ENCODE data around the gene DDX25. TPM values are rescaled to one million over a fixed set of nuclear protein-coding genes. Genes with fewer than 3 reads are reported as not detected.

Gene DDX25
- total and polyA plus RNA-seq, 9 of the 15 experiments (the other 6 are each of a cell fraction or from before 2014, with no cell fraction given): not detected

DNA sequence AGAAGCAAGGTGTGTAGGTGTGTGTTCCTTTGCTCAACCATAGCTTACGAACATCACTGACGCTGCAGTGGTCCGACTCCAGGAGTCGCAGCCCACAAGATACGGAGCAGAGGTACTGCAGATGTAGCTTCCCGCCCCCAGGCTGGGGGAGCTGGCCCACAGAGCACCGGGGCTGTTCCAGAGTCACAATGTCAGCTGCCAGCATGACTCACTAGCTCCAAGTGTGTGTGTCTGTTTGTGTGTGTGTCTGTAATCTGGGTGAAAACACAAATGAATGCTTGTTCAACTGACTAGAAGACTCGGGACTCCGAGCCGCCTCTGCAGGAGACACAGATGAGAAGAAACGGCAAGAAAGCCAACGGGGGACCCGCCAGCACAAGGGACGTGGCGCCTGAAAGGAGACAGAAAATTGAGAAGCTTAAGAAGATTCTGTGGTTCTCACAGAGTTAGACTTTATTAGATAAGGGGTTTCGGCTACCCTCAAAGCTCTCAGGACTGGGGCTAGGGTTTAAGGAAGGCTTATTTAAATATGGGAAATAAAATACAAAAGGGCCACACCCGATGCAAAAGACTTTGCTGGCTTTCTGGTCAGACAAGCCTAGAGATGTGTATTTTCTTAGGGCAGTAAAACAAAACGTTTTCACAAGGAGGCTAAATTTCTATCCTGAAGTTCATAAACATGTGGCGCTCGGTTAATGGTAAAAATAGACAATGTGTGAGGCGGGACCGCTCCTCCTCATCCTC lies 52.3 kb downstream of the DDX25 start:
- POLR2A ChIA-PET: no interaction called here
- 2% methylated on average over 22 of the region's 22 CpGs for WGBS (ENCODE audit: insufficient coverage, low coverage, missing lambda C conversion rate)
- TF ChIP-seq, protein P1, sequence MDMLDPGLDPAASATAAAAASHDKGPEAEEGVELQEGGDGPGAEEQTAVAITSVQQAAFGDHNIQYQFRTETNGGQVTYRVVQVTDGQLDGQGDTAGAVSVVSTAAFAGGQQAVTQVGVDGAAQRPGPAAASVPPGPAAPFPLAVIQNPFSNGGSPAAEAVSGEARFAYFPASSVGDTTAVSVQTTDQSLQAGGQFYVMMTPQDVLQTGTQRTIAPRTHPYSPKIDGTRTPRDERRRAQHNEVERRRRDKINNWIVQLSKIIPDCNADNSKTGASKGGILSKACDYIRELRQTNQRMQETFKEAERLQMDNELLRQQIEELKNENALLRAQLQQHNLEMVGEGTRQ (CRISPR knock-in tag; IDR thresholded peaks at IDR 0.05): no peak
- TF ChIP-seq, protein P2, sequence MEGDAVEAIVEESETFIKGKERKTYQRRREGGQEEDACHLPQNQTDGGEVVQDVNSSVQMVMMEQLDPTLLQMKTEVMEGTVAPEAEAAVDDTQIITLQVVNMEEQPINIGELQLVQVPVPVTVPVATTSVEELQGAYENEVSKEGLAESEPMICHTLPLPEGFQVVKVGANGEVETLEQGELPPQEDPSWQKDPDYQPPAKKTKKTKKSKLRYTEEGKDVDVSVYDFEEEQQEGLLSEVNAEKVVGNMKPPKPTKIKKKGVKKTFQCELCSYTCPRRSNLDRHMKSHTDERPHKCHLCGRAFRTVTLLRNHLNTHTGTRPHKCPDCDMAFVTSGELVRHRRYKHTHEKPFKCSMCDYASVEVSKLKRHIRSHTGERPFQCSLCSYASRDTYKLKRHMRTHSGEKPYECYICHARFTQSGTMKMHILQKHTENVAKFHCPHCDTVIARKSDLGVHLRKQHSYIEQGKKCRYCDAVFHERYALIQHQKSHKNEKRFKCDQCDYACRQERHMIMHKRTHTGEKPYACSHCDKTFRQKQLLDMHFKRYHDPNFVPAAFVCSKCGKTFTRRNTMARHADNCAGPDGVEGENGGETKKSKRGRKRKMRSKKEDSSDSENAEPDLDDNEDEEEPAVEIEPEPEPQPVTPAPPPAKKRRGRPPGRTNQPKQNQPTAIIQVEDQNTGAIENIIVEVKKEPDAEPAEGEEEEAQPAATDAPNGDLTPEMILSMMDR (IDR thresholded peaks at IDR 0.05 in 2 of 3, conservative IDR thresholded peaks at IDR 0.05 in 1 of 3; ENCODE audit: insufficient read depth in 2 of 3, low read depth in 1 of 3, low read length in 3 of 3): no peak
- TF ChIP-seq HSF4 (CRISPR knock-in tag; IDR thresholded peaks at IDR 0.05; ENCODE audit: borderline replicate concordance) (no peak), IRF2 (CRISPR knock-in tag; IDR thresholded peaks at IDR 0.05) (no peak), HDAC1 (IDR thresholded peaks at IDR 0.05) (no peak), SAFB2 (IDR thresholded peaks at IDR 0.05; ENCODE audit: borderline replicate concordance, low read depth, low read length, severe bottlenecking) (no peak), CSDE1 (IDR thresholded peaks at IDR 0.05) (no peak)
- TF ChIP-seq, protein P3, sequence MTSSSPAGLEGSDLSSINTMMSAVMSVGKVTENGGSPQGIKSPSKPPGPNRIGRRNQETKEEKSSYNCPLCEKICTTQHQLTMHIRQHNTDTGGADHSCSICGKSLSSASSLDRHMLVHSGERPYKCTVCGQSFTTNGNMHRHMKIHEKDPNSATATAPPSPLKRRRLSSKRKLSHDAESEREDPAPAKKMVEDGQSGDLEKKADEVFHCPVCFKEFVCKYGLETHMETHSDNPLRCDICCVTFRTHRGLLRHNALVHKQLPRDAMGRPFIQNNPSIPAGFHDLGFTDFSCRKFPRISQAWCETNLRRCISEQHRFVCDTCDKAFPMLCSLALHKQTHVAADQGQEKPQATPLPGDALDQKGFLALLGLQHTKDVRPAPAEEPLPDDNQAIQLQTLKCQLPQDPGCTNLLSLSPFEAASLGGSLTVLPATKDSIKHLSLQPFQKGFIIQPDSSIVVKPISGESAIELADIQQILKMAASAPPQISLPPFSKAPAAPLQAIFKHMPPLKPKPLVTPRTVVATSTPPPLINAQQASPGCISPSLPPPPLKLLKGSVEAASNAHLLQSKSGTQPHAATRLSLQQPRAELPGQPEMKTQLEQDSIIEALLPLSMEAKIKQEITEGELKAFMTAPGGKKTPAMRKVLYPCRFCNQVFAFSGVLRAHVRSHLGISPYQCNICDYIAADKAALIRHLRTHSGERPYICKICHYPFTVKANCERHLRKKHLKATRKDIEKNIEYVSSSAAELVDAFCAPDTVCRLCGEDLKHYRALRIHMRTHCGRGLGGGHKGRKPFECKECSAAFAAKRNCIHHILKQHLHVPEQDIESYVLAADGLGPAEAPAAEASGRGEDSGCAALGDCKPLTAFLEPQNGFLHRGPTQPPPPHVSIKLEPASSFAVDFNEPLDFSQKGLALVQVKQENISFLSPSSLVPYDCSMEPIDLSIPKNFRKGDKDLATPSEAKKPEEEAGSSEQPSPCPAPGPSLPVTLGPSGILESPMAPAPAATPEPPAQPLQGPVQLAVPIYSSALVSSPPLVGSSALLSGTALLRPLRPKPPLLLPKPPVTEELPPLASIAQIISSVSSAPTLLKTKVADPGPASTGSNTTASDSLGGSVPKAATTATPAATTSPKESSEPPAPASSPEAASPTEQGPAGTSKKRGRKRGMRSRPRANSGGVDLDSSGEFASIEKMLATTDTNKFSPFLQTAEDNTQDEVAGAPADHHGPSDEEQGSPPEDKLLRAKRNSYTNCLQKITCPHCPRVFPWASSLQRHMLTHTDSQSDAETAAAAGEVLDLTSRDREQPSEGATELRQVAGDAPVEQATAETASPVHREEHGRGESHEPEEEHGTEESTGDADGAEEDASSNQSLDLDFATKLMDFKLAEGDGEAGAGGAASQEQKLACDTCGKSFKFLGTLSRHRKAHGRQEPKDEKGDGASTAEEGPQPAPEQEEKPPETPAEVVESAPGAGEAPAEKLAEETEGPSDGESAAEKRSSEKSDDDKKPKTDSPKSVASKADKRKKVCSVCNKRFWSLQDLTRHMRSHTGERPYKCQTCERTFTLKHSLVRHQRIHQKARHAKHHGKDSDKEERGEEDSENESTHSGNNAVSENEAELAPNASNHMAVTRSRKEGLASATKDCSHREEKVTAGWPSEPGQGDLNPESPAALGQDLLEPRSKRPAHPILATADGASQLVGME (CRISPR knock-in tag; IDR thresholded peaks at IDR 0.05): no peak
- TF ChIP-seq, protein P4, sequence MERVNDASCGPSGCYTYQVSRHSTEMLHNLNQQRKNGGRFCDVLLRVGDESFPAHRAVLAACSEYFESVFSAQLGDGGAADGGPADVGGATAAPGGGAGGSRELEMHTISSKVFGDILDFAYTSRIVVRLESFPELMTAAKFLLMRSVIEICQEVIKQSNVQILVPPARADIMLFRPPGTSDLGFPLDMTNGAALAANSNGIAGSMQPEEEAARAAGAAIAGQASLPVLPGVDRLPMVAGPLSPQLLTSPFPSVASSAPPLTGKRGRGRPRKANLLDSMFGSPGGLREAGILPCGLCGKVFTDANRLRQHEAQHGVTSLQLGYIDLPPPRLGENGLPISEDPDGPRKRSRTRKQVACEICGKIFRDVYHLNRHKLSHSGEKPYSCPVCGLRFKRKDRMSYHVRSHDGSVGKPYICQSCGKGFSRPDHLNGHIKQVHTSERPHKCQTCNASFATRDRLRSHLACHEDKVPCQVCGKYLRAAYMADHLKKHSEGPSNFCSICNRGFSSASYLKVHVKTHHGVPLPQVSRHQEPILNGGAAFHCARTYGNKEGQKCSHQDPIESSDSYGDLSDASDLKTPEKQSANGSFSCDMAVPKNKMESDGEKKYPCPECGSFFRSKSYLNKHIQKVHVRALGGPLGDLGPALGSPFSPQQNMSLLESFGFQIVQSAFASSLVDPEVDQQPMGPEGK (CRISPR knock-in tag; IDR thresholded peaks at IDR 0.05; ENCODE audit: borderline replicate concordance): no peak

More for the DNA sequence above, 52.3 kb downstream of the DDX25 start:
- no peak overlapping the region for H2AFZ ChIP-seq (ENCODE audit: low read depth, low read length)
- no peak overlapping the region for H3K27ac ChIP-seq (ENCODE audit: extremely low read depth, low read depth, low read length)
- no peak overlapping the region for H3K4me2 ChIP-seq (ENCODE audit: insufficient read depth, low read length)
- no peak overlapping the region for H3K4me3 ChIP-seq
- CTCF ChIA-PET (ENCODE audit: low intra/inter-chr PET ratio): no interaction called here
- H3K9ac ChIP-seq (ENCODE audit: insufficient read depth in 1 of 2, low read depth in 2 of 2, low read length in 2 of 2): peak overlapping the region in 1 of 2 experiments; percentile 35; a peak in 1 of 4 replicates
- H3K9me1 ChIP-seq (ENCODE audit: control insufficient read depth, insufficient read depth, low read length): peaks cover 4% of the 10 kb centered on the region
- FAIRE-seq: no peak
- intact Hi-C loops (cut with micrococcal nuclease): no loop called here
- H3K4me1 ChIP-seq (replicated peaks in 1 of 2; ENCODE audit: control insufficient read depth in 2 of 2, insufficient read depth in 2 of 2, low read length in 2 of 2): peaks cover 0 to 4% of the 10 kb centered on the region in 2 experiments; a peak in 2 of 5 replicates
- H3K27me3 ChIP-seq (ENCODE audit: control insufficient read depth in 2 of 2, insufficient read depth in 2 of 2, low read length in 2 of 2): peaks cover 58 to 73% of the 10 kb centered on the region in 2 experiments
- in situ Hi-C loops (cut with MboI): no loop called here
- no peak for DNase-seq (ENCODE audit: extremely low read depth in 1 of 4, low spot score in 3 of 4)
- ATAC-seq: peak; percentile 44
- H3K9me3 ChIP-seq (replicated peaks; ENCODE audit: control insufficient read depth, insufficient read depth, low read depth, low read length): no peaks in the 10 kb centered on the region
- H3K79me2 ChIP-seq (ENCODE audit: control insufficient read depth, insufficient read depth, low read length): no peaks in the 10 kb centered on the region
- no peaks in the 10 kb centered on the region for H3K36me3 ChIP-seq (ENCODE audit: control insufficient read depth, insufficient read depth, low read length)
- peaks cover 8% of the 10 kb centered on the region; the same call in 1 of the 2 replicates for H4K20me1 ChIP-seq (replicated peaks; ENCODE audit: control insufficient read depth, insufficient read depth, low read length)
- BruUV-seq (replicated peaks): no TSS peak

Data from K562 (cell line).